ENCODE data around the gene ZBTB6. TPM values are rescaled to one million over a fixed set of nuclear protein-coding genes. Genes with fewer than 3 reads are reported as not detected.
A peak's percentile ranks its signal among the peaks of the same experiment; 100 is the strongest.

Gene ZBTB6
- total and polyA plus RNA-seq, 9 of the 15 experiments (the other 6 are each of a cell fraction or from before 2014, with no cell fraction given): 1.4 to 7.2 (median 5.3) TPM

DNA sequence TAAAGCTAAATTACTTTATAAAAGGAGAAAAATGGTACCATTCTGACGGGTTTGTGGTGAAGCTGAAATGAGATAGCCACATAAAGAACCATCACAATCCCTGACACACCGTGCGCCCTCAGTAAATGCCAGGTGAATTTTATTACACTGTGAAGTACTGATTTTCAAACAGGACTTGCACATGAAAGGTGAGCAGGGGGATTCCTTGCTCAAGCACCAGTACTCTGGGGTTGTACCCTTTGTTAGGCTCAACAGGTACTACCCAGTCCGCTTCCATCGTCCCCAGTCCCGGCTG, 27.3 kb upstream of the ZBTB6 start (continued):
- TF ChIP-seq, protein P1, sequence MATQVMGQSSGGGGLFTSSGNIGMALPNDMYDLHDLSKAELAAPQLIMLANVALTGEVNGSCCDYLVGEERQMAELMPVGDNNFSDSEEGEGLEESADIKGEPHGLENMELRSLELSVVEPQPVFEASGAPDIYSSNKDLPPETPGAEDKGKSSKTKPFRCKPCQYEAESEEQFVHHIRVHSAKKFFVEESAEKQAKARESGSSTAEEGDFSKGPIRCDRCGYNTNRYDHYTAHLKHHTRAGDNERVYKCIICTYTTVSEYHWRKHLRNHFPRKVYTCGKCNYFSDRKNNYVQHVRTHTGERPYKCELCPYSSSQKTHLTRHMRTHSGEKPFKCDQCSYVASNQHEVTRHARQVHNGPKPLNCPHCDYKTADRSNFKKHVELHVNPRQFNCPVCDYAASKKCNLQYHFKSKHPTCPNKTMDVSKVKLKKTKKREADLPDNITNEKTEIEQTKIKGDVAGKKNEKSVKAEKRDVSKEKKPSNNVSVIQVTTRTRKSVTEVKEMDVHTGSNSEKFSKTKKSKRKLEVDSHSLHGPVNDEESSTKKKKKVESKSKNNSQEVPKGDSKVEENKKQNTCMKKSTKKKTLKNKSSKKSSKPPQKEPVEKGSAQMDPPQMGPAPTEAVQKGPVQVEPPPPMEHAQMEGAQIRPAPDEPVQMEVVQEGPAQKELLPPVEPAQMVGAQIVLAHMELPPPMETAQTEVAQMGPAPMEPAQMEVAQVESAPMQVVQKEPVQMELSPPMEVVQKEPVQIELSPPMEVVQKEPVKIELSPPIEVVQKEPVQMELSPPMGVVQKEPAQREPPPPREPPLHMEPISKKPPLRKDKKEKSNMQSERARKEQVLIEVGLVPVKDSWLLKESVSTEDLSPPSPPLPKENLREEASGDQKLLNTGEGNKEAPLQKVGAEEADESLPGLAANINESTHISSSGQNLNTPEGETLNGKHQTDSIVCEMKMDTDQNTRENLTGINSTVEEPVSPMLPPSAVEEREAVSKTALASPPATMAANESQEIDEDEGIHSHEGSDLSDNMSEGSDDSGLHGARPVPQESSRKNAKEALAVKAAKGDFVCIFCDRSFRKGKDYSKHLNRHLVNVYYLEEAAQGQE (IDR thresholded peaks at IDR 0.05; ENCODE audit: borderline replicate concordance): 0 out of 2 replicates have a peak, but pooled peaks have one; percentile 52
- TF ChIP-seq, protein P1 (CRISPR knock-in tag; IDR thresholded peaks at IDR 0.05; ENCODE audit: low read depth): no peak
- TF ChIP-seq MAFG (tag; conservative IDR thresholded peaks at IDR 0.05) (no peak), POLR2A (conservative IDR thresholded peaks at IDR 0.05) (no peak), ZNF41 (CRISPR knock-in tag; conservative IDR thresholded peaks at IDR 0.05) (no peak), PCBP2 (IDR thresholded peaks at IDR 0.05; ENCODE audit: low read depth, low read length, poor library complexity, severe bottlenecking) (no peak), ZNF143 (CRISPR knock-in tag; IDR thresholded peaks at IDR 0.05) (no peak), SUPT5H (IDR thresholded peaks at IDR 0.05) (no peak), POLR3A (IDR thresholded peaks at IDR 0.05; ENCODE audit: borderline replicate concordance, extremely low read depth, insufficient read depth, insufficient read length) (no peak), XRCC3 (IDR thresholded peaks at IDR 0.05) (peak; percentile 87; the same call in 1 of the 2 replicates), CBX3 (IDR thresholded peaks at IDR 0.05; ENCODE audit: borderline replicate concordance in 1 of 2, low read length in 2 of 2) (peak; percentile 82 to 99)
- TF ChIP-seq, protein P2, sequence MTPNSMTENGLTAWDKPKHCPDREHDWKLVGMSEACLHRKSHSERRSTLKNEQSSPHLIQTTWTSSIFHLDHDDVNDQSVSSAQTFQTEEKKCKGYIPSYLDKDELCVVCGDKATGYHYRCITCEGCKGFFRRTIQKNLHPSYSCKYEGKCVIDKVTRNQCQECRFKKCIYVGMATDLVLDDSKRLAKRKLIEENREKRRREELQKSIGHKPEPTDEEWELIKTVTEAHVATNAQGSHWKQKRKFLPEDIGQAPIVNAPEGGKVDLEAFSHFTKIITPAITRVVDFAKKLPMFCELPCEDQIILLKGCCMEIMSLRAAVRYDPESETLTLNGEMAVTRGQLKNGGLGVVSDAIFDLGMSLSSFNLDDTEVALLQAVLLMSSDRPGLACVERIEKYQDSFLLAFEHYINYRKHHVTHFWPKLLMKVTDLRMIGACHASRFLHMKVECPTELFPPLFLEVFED (CRISPR knock-in tag; conservative IDR thresholded peaks at IDR 0.05): no peak
- TF ChIP-seq, protein P3, sequence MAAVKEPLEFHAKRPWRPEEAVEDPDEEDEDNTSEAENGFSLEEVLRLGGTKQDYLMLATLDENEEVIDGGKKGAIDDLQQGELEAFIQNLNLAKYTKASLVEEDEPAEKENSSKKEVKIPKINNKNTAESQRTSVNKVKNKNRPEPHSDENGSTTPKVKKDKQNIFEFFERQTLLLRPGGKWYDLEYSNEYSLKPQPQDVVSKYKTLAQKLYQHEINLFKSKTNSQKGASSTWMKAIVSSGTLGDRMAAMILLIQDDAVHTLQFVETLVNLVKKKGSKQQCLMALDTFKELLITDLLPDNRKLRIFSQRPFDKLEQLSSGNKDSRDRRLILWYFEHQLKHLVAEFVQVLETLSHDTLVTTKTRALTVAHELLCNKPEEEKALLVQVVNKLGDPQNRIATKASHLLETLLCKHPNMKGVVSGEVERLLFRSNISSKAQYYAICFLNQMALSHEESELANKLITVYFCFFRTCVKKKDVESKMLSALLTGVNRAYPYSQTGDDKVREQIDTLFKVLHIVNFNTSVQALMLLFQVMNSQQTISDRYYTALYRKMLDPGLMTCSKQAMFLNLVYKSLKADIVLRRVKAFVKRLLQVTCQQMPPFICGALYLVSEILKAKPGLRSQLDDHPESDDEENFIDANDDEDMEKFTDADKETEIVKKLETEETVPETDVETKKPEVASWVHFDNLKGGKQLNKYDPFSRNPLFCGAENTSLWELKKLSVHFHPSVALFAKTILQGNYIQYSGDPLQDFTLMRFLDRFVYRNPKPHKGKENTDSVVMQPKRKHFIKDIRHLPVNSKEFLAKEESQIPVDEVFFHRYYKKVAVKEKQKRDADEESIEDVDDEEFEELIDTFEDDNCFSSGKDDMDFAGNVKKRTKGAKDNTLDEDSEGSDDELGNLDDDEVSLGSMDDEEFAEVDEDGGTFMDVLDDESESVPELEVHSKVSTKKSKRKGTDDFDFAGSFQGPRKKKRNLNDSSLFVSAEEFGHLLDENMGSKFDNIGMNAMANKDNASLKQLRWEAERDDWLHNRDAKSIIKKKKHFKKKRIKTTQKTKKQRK (IDR thresholded peaks at IDR 0.05; ENCODE audit: borderline replicate concordance, low read depth, low read length): no peak
- TF ChIP-seq, protein P4, sequence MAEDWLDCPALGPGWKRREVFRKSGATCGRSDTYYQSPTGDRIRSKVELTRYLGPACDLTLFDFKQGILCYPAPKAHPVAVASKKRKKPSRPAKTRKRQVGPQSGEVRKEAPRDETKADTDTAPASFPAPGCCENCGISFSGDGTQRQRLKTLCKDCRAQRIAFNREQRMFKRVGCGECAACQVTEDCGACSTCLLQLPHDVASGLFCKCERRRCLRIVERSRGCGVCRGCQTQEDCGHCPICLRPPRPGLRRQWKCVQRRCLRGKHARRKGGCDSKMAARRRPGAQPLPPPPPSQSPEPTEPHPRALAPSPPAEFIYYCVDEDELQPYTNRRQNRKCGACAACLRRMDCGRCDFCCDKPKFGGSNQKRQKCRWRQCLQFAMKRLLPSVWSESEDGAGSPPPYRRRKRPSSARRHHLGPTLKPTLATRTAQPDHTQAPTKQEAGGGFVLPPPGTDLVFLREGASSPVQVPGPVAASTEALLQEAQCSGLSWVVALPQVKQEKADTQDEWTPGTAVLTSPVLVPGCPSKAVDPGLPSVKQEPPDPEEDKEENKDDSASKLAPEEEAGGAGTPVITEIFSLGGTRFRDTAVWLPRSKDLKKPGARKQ (CRISPR knock-in tag; IDR thresholded peaks at IDR 0.05): peak; percentile 44; the same call in 1 of the 2 replicates
